ENCODE results near the gene CRELD2. TPM values are rescaled to one million over a fixed set of nuclear protein-coding genes. Genes with fewer than 3 reads are reported as not detected.

Gene CRELD2
- total and polyA plus RNA-seq, 2 of the 13 experiments (the other 11 are each of a cell fraction or from before 2014, with no cell fraction given) = 17.2 to 44.7 TPM

GRCh38 chr22:49936973-49937757 is 18.7 kb downstream of the CRELD2 start (continued):
- TF ChIP-seq FOSL2 (CRISPR knock-in tag; IDR thresholded peaks at IDR 0.05) = no peak
- peak; percentile 50; the same call in 1 of the 2 replicates for TF ChIP-seq HNRNPL (IDR thresholded peaks at IDR 0.05; ENCODE audit: low read depth, low read length)
- no peak for TF ChIP-seq CBX1 (IDR thresholded peaks at IDR 0.05; ENCODE audit: low read depth)
- no peak for TF ChIP-seq TOPORS (CRISPR knock-in tag; IDR thresholded peaks at IDR 0.05)
- TF ChIP-seq AHR (CRISPR knock-in tag; IDR thresholded peaks at IDR 0.05) = no peak
- 0 out of 2 replicates have a peak, but pooled peaks have one; percentile 40 for TF ChIP-seq BRD4 (CRISPR knock-in tag; IDR thresholded peaks at IDR 0.05)
- no peak for TF ChIP-seq MAF1 (CRISPR knock-in tag; IDR thresholded peaks at IDR 0.05; ENCODE audit: borderline replicate concordance)
- TF ChIP-seq NR1H2 (CRISPR knock-in tag; IDR thresholded peaks at IDR 0.05; ENCODE audit: borderline replicate concordance, low read depth) = no peak
- no peak for TF ChIP-seq ZNF580 (CRISPR knock-in tag; IDR thresholded peaks at IDR 0.05; ENCODE audit: borderline replicate concordance, low read depth)
- no peak for TF ChIP-seq ZNF660 (CRISPR knock-in tag; IDR thresholded peaks at IDR 0.05; ENCODE audit: borderline replicate concordance, low read depth)
- no peak for TF ChIP-seq TCF12 (IDR thresholded peaks at IDR 0.05)
- TF ChIP-seq TCF12 (CRISPR knock-in tag; IDR thresholded peaks at IDR 0.05) = no peak
- TF ChIP-seq ZNF781 (CRISPR knock-in tag; IDR thresholded peaks at IDR 0.05; ENCODE audit: borderline replicate concordance, not compliant biosample characterization) = no peak
- 0 out of 2 replicates have a peak, but pooled peaks have one; percentile 17 for TF ChIP-seq SSRP1 (CRISPR knock-in tag; IDR thresholded peaks at IDR 0.05)
- TF ChIP-seq HES4 (CRISPR knock-in tag; IDR thresholded peaks at IDR 0.05; ENCODE audit: borderline replicate concordance) = no peak
- no peak for TF ChIP-seq ERF (CRISPR knock-in tag; IDR thresholded peaks at IDR 0.05)
- no peak for TF ChIP-seq NR0B2 (CRISPR knock-in tag; IDR thresholded peaks at IDR 0.05)
- no peak for TF ChIP-seq KIAA2018 (CRISPR knock-in tag; IDR thresholded peaks at IDR 0.05; ENCODE audit: borderline replicate concordance)
- TF ChIP-seq REPIN1 (CRISPR knock-in tag; IDR thresholded peaks at IDR 0.05; ENCODE audit: borderline replicate concordance, low read depth) = no peak
- TF ChIP-seq ZNF768 (CRISPR knock-in tag; IDR thresholded peaks at IDR 0.05) = no peak

All from HepG2 (cell line).